ENCODE results near the gene CTLA4.

CTLA4 gene

DNA sequence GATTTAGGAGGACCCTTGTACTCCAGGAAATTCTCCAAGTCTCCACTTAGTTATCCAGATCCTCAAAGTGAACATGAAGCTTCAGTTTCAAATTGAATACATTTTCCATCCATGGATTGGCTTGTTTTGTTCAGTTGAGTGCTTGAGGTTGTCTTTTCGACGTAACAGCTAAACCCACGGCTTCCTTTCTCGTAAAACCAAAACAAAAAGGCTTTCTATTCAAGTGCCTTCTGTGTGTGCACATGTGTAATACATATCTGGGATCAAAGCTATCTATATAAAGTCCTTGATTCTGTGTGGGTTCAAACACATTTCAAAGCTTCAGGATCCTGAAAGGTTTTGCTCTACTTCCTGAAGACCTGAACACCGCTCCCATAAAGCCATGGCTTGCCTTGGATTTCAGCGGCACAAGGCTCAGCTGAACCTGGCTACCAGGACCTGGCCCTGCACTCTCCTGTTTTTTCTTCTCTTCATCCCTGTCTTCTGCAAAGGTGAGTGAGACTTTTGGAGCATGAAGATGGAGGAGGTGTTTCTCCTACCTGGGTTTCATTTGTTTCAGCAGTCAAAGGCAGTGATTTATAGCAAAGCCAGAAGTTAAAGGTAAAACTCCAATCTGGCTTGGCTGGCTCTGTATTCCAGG is at the start of gene CTLA4:
CTLA4 (plus strand) TSS at position 211 of the 640 bp plus-strand sequence; CDS start at position 383, 172 bp downstream.
- in situ Hi-C loops (cut with MboI; ENCODE audit: low sequenced_read_pairs), result no loop called here

DNA sequence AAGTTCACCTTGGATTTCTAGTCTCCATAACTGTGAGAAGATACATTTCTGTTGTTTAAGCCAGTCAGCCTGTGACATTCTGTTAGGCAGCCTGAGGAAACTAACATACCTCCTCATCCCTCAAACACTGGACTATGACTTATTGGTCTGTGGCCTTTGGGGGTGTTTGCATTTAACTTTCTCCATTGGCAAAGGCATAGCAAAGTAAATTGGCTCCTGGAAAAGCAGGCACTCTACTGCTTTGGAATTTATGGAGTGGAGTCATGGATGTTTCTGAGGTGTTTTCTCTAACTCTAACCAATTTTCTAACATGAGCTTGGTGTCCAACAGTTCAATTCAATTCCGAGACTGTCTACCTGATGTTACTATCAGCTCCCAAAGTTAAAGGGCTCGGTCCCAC is 48.9 kb upstream of the CTLA4 start:
- in situ Hi-C loops (cut with MboI; ENCODE audit: low sequenced_read_pairs), result loop anchor here (25.0 kb wide), 2 partner anchors 331 to 1231 kb away; no protein-coding TSS in a partner anchor

DNA sequence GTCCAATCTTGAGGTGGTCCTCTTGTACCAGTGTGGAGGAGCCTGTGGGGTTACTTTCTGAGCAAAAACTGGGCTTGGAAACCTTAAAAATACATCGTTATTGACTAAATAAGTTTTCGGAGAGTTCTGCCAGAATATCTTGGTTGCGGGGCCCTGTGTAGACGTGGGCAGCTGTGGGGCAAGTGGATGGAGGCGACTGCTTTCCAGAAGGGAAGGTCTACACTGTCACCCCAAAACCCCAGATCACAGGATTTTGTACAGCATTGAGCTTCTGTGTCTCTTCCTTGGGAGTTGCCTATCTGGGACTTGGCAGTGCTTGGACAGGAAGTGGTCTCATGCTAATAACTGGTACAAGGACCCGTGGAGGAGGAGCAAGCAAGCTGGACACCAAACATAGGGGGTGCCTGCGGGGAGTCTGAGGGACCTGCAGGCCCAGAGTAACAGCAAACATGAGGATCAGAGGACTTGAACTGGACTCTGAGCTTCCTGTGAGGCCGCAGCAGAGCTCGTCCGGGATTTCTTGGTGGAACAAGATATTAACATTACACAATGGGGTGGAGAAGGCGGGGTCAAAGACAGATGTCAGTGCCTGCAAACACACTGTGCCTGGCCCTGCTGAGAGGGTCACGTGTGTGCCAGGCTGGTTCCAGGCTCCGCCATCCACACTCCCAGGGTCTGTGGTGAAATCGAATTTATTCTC is 48.0 kb upstream of the CTLA4 start:
- in situ Hi-C loops (cut with MboI; ENCODE audit: low sequenced_read_pairs), result loop anchor here (25.0 kb wide), 2 partner anchors 332 to 1232 kb away; no protein-coding TSS in a partner anchor

DNA sequence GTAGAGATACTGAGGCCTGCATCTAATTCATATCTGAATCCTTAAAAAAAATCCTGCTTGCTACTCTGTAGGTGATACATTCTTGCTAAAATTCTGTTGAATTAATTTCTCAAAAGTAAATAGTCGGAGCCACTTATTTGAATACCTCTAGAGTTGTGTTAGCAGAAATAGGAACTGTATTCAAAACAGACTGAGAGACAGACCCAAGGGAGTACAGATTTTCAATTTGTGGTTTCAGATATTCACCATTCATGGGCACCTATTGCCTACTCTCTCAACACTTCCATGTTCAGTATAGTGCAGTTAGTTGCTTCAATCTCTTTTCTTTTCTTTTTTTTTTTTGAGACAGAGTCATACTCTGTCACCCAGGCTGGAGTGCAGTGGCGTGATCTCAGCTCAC is 46.6 kb upstream of the CTLA4 start:
- in situ Hi-C loops (cut with MboI; ENCODE audit: low sequenced_read_pairs), result loop anchor here (25.0 kb wide), 2 partner anchors 334 to 1234 kb away; no protein-coding TSS in a partner anchor

GRCh38 chr2:203822240-203822639 is 45.3 kb upstream of the CTLA4 start:
- in situ Hi-C loops (cut with MboI; ENCODE audit: low sequenced_read_pairs), result loop anchor here (25.0 kb wide), 2 partner anchors 335 to 1235 kb away; no protein-coding TSS in a partner anchor

DNA sequence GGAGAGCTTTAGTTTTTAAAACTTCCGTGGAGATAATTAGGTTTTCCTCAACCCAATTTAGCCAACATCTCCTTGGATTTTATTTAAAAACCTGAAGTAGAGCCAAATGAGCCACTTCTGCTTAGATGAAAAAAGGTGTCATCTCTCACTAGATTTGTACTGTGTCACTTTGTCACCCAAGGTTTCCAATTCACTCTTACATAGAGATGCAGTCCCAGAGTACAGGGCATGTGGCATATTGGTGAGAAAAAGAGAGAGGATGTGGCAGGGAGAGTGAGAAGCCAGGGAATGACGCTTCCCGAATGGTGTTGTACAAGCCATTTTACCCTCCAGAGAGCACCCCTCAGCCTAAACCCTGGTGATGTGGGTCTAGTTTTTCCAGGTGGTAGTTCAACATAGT is 44.4 kb upstream of the CTLA4 start:
- in situ Hi-C loops (cut with MboI; ENCODE audit: low sequenced_read_pairs), result loop anchor here (25.0 kb wide), 2 partner anchors 336 to 1236 kb away; no protein-coding TSS in a partner anchor

DNA sequence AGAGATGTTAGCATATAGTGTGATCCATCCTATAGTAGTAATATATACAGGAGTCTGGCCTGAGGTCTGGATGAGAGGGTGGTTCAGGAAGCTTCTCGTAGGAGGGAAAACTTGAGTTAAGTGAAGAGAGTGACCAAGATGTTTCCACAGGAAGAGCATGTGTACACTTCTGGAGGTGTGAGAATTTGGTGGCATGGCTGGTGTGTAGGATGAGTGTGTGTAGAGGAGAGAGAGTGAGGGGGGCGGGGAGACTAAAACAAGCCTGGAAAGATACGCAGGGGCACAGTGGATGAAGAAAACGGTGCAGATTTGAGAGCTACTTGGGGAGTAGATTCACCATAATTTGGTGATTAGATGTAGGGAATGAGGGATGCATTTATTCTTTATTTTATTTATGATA is 43.5 kb upstream of the CTLA4 start:
- in situ Hi-C loops (cut with MboI; ENCODE audit: low sequenced_read_pairs), result loop anchor here (25.0 kb wide), 2 partner anchors 337 to 1237 kb away; no protein-coding TSS in a partner anchor

DNA sequence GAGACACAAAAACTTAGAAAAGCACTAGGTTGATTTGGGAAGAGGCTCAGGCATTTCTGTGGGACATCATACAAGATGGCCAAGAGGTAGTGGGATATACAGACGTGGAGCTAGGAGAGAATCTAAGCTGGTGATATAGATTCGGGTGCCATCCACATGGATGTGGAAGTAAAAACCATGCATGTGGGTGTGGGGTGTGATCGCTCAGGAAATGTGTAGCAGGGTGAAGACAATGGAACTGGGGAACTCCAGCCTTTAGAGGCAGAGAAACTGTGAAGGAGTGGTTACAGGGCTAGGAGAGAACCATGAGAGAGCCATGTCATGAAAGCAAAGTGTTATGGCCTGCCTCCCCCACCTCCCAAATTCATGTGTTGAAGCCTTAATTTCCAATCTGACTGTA is 43.0 kb upstream of the CTLA4 start:
- in situ Hi-C loops (cut with MboI; ENCODE audit: low sequenced_read_pairs), result loop anchor here (25.0 kb wide), 2 partner anchors 337 to 1237 kb away; no protein-coding TSS in a partner anchor

- in situ Hi-C loops (cut with MboI; ENCODE audit: low sequenced_read_pairs), result no loop called here
Observed at GRCh38 chr2:203826704-203827103, 40.9 kb upstream of the CTLA4 start.

DNA sequence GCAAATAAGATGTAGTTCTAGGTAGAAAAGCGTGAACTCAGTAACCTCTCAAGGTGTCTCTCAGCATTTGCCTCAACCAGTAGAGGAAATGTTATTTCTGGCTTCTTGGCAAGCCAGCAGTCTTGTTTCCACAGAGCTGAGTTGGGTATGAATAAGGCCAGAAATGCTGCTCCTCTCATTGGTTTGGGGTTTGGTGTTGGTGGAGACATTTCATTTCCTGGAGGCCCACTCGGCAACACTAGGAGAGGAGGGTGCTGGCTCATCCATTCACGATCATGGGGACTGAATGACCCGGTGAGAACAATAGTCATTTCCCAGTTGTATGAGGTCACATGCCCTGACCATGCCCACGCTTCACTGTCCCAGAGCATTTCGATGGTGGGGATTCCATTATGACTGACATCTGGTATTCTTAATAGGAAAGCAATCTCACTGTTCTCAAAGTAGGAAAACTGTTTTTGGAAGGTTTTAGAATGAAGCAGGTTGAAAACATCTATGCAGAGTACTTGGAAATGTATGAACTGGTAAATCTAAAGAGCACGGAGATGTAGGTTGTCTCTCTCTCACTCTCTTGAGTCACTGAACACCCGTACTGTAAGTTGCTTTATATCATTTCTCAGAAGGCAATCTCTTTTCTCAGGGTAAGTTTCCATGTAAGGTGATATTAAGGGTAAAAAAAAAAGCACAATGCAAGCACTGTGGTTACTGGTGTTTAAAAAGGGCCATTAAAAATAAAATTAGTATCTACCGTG is 37.1 kb upstream of the CTLA4 start:
- in situ Hi-C loops (cut with MboI; ENCODE audit: low sequenced_read_pairs), result no loop called here

DNA sequence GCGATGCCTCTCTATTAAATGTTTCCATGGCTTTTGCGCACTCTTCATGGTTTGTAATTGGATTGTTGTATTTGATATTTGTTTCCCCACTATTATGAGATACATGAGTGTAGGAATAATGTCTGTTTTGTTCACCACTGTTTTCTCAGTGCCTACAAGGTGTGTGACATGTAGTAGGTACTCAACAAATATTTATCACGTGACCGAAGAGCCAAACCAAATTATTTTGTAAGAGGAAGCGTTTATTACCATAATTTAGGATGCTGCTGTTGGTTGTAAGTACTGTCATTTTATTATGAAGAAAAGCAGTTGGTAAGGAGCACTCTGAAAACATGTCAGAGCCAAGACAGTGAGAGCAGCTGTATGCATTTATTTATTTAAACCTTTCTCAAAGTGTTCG is 32.2 kb upstream of the CTLA4 start:
- in situ Hi-C loops (cut with MboI; ENCODE audit: low sequenced_read_pairs), result no loop called here

- in situ Hi-C loops (cut with MboI; ENCODE audit: low sequenced_read_pairs), result no loop called here
Observed at GRCh38 chr2:203835892-203836800, 31.4 kb upstream of the CTLA4 start.

DNA sequence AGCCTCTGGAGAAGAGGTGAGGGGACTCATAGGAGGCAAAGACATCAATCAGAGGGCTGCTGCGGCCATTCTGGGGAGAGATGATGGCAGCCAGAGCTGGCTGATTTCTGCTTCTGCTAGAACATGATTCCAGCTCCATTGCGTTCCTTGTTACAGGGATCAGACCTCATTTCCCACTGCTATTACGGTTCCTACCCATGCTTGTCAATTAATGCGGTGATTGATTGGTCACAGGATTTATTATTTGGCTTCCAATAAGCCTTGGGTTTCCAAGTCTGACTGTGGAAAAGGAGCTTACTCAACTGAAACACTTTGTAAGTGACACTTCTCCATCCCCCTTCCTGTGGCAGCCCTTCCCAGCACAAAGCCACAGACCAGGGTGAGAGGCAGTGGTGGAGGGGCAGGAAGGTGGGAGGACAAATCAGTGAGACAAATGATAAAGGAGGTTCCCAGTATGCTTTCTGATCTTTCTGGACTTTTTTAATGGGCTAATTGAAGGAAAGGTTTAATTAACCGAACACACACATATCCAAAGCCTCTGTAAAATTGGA is 26.8 kb upstream of the CTLA4 start:
- in situ Hi-C loops (cut with MboI; ENCODE audit: low sequenced_read_pairs), result no loop called here

- in situ Hi-C loops (cut with MboI; ENCODE audit: low sequenced_read_pairs), result no loop called here
Observed at GRCh38 chr2:203841654-203842053, 25.9 kb upstream of the CTLA4 start.

DNA sequence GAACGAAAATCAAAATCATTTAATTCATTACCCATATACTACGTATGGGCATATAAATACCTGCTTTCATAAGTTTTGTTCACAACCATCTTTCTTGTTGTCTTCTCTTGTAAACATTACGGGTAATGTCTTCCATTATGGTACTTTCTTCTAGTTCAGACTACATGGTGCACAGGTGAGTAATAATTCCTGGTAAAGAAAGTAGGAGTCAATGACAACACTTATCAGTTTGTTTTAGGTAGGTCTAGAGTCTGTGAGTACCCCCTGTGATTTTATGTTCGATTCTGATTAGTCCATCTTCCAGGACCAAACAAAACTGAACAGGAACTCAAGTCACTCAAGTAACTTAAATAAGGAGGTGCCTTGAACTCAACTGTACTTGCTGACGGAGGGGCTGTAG is 25.2 kb upstream of the CTLA4 start:
- in situ Hi-C loops (cut with MboI; ENCODE audit: low sequenced_read_pairs), result no loop called here

- in situ Hi-C loops (cut with MboI; ENCODE audit: low sequenced_read_pairs), result no loop called here
Observed at GRCh38 chr2:203846490-203847105, 21.0 kb upstream of the CTLA4 start.

DNA sequence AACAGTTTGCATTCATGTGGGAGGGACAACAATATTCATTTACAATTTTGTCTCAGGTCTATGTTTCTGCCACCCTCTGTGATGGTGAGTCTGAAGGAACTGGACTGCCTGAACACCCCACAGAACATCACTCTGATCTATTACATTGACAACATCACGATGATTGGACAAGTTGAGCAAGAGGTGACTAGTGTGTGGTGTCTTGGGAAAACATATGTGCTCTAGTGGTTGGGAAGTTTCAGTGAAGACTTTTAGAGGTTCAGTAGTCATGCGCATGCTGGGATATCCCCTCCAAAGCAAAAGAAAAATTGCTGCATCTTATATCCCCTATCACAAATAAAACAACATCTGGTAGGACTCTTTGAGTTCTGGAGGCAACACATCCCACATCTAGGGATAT is 18.6 kb upstream of the CTLA4 start:
- in situ Hi-C loops (cut with MboI; ENCODE audit: low sequenced_read_pairs), result no loop called here

DNA sequence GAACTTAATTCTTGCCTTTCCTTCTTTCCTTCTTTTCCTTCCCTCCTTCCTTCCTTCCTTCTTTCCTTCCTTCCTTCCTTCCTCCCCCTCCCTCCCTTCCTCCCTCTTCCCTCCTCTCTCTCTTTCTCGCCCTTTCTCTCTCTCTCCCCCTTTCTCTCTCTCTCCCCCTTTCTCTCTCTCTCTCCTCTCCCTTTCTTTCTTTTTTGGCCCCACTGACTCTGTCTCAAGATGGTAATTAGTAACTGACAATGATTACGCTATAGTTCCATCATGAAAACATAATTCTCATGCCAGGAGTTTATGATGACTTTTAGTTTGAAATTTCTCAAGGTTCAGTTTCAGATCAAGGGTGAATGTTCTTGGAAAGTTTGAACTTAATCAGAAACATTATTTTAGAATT is 14.8 kb upstream of the CTLA4 start:
- in situ Hi-C loops (cut with MboI; ENCODE audit: low sequenced_read_pairs), result no loop called here

DNA sequence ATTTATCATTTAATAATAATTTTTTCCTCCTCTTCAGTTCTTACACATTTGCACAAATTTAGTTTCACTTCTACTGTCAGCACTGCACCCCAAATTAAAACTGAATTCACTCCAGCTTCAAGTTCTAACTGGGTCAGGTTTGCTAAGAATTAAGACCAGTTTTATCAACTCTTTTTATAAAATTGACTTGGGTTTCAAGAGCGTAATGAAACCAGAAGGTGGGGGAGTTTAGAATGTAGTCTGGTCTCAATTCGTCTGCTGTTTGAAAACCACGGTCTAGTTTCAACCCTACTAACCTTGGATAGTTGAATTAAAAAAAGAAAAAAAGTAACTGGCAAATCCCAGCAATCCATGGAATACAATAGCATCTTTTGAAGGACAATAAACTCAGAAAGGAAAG is 14.3 kb upstream of the CTLA4 start:
- in situ Hi-C loops (cut with MboI; ENCODE audit: low sequenced_read_pairs), result no loop called here

GRCh38 chr2:203853722-203854121 is 13.8 kb upstream of the CTLA4 start:
- in situ Hi-C loops (cut with MboI; ENCODE audit: low sequenced_read_pairs), result no loop called here
